Astrocyte (in vitro differentiated cells and primary cell): Measurements from ENCODE around the gene CNTF. TPM values are rescaled to one million over a fixed set of nuclear protein-coding genes. Genes with fewer than 3 reads are reported as not detected.

ENCODE experiments used
- DNase-seq: peaks from one replicate; pipeline ENCODE4 v3.0.0-alpha.2; 2010; ENCODE audit warnings: low read depth
- FAIRE-seq: peaks from 2 replicates; lab custom pipeline; 2011; peaks lifted over from hg19 to GRCh38; lab: Jason Lieb, UNC
- H2AFZ ChIP-seq: 2 replicates; pipeline ENCODE4 v1.6.0; 2012; ENCODE audit warnings: low read depth, low read length, inconsistent platforms
- H3K27ac ChIP-seq: 2 replicates; pipeline ENCODE4 v1.5.1; 2011; ENCODE audit warnings: low read depth, low read length, inconsistent platforms
- H3K27me3 ChIP-seq: 2 replicates; pipeline ENCODE4 v1.6.0; 2011; ENCODE audit warnings: low read length, inconsistent platforms; ENCODE audit not compliant: insufficient read depth
- H3K36me3 ChIP-seq: 2 replicates; pipeline ENCODE4 v1.5.1; 2011; ENCODE audit warnings: low read length, inconsistent platforms; ENCODE audit not compliant: insufficient read depth
- H3K4me1 ChIP-seq: 2 replicates; pipeline ENCODE4 v1.5.1; 2011; ENCODE audit warnings: low read length, inconsistent platforms; ENCODE audit not compliant: insufficient read depth
- H3K4me2 ChIP-seq: 2 replicates; pipeline ENCODE4 v1.6.0; 2012; ENCODE audit warnings: low read length, inconsistent platforms
- H3K4me3 ChIP-seq: 2 replicates; pipeline ENCODE4 v1.5.1; 2011; ENCODE audit warnings: low read depth, mild to moderate bottlenecking, low read length, inconsistent platforms; ENCODE audit not compliant: insufficient read depth
- H3K79me2 ChIP-seq: 2 replicates; pipeline ENCODE4 v1.6.0; 2012; ENCODE audit warnings: mild to moderate bottlenecking, low read length, inconsistent platforms; ENCODE audit not compliant: insufficient read depth
- H3K9ac ChIP-seq: 2 replicates; pipeline ENCODE4 v1.6.0; 2012; ENCODE audit warnings: mild to moderate bottlenecking, low read length, inconsistent platforms
- H3K9me3 ChIP-seq: 2 replicates; pipeline ENCODE4 v1.5.1; 2012; ENCODE audit warnings: low read depth, mild to moderate bottlenecking, low read length, inconsistent platforms; ENCODE audit not compliant: insufficient read depth
- H4K20me1 ChIP-seq: 2 replicates; pipeline ENCODE4 v1.6.0; 2012; ENCODE audit warnings: low read length, inconsistent platforms; ENCODE audit not compliant: insufficient read depth
- H3K27ac Mint-ChIP-seq: one replicate; pipeline ENCODE4 v1.8.0; 2021; ENCODE audit warnings: mild to moderate bottlenecking, mixed read lengths; ENCODE audit not compliant: unreplicated experiment
- H3K27me3 Mint-ChIP-seq: one replicate; pipeline ENCODE4 v1.8.0; 2021; ENCODE audit warnings: low read depth, mixed read lengths; ENCODE audit not compliant: unreplicated experiment
- H3K36me3 Mint-ChIP-seq: one replicate; pipeline ENCODE4 v1.8.0; 2021; ENCODE audit warnings: low read depth, mixed read lengths; ENCODE audit not compliant: unreplicated experiment
- H3K4me1 Mint-ChIP-seq: one replicate; pipeline ENCODE4 v1.8.0; 2021; ENCODE audit warnings: low read depth, mixed read lengths; ENCODE audit not compliant: unreplicated experiment
- H3K4me3 Mint-ChIP-seq: one replicate; pipeline ENCODE4 v1.8.0; 2021; ENCODE audit warnings: mild to moderate bottlenecking, moderate library complexity, mixed read lengths; ENCODE audit not compliant: unreplicated experiment
- H3K9me3 Mint-ChIP-seq: one replicate; pipeline ENCODE4 v1.8.0; 2021; ENCODE audit warnings: mild to moderate bottlenecking, mixed read lengths; ENCODE audit not compliant: unreplicated experiment
- CTCF ChIP-seq: IDR thresholded peaks from 2 replicates; pipeline ENCODE4 v1.5.1; 2011; ENCODE audit warnings: low read depth, mild to moderate bottlenecking, inconsistent platforms, low read length, moderate library complexity; ENCODE audit not compliant: insufficient read depth
- EZH2 ChIP-seq: IDR thresholded peaks from 2 replicates; pipeline ENCODE4 v1.6.1; 2012; ENCODE audit warnings: mild to moderate bottlenecking, low read length, inconsistent platforms; ENCODE audit not compliant: insufficient read depth
- total RNA-seq: library from RNA; stranded (reverse); gene quantifications from 2 replicates; pipeline ENCODE4 v1.2.1, GENCODE V29; 2021

CNTF gene
- total RNA-seq, 1 donor from 2014 or later, result 1.4 TPM

- Histone ChIP-seq H2AFZ (no peak overlapping the region), H3K4me3 (peak overlapping the region; percentile 79), H3K9ac (peak overlapping the region; percentile 98), H4K20me1 (peaks cover 34% of the 10 kb centered on the region), H3K27ac (peak overlapping the region; percentile 98), H3K36me3 (peaks cover 4% of the 10 kb centered on the region), H3K9me3 (no peaks in the 10 kb centered on the region), H3K79me2 (peaks cover 65% of the 10 kb centered on the region), H3K27me3 (no peaks in the 10 kb centered on the region), H3K4me1 (peaks cover 23% of the 10 kb centered on the region), H3K4me2 (peak overlapping the region; percentile 86)
- Mint-ChIP-seq H3K9me3 (no peaks in the 10 kb centered on the region), H3K4me1 (peaks cover 31% of the 10 kb centered on the region), H3K27me3 (no peaks in the 10 kb centered on the region), H3K36me3 (no peaks in the 10 kb centered on the region), H3K4me3 (peak overlapping the region; percentile 96), H3K27ac (peak overlapping the region; percentile 96)
- no peak for TF ChIP-seq EZH2
- no peak for TF ChIP-seq CTCF
- DNase-seq (no peak), FAIRE-seq (peak; percentile 49)
Observed at GRCh38 chr11:58580311-58580710, 42.2 kb upstream of the CNTF start.

- H3K27me3 ChIP-seq, result no peaks in the 10 kb centered on the region
- no peak overlapping the region for H2AFZ ChIP-seq
- H3K9me3 ChIP-seq, result no peaks in the 10 kb centered on the region
- FAIRE-seq (no peak), DNase-seq (no peak)
- H3K79me2 ChIP-seq, result peaks cover 81% of the 10 kb centered on the region
- peaks cover 8% of the 10 kb centered on the region for H3K36me3 ChIP-seq
- H3K4me1 Mint-ChIP-seq, result peaks cover 19% of the 10 kb centered on the region
- no peak overlapping the region for H3K4me3 ChIP-seq
- no peak overlapping the region for H3K27ac ChIP-seq
- no peaks in the 10 kb centered on the region for H3K9me3 Mint-ChIP-seq
- no peaks in the 10 kb centered on the region for H3K36me3 Mint-ChIP-seq
- H4K20me1 ChIP-seq, result peaks cover 46% of the 10 kb centered on the region
- H3K4me3 Mint-ChIP-seq, result peak overlapping the region; percentile 25
- H3K27me3 Mint-ChIP-seq, result no peaks in the 10 kb centered on the region
- TF ChIP-seq CTCF (no peak), EZH2 (no peak)
- no peak overlapping the region for H3K4me2 ChIP-seq
- no peak overlapping the region for H3K9ac ChIP-seq
- peaks cover 6% of the 10 kb centered on the region for H3K4me1 ChIP-seq
- no peak overlapping the region for H3K27ac Mint-ChIP-seq
Observed at GRCh38 chr11:58582437-58582836, 40.0 kb upstream of the CNTF start.

GRCh38 chr11:58586998-58587397 is 35.5 kb upstream of the CNTF start:
- Histone ChIP-seq H2AFZ (no peak overlapping the region), H3K4me2 (no peak overlapping the region), H3K27me3 (no peaks in the 10 kb centered on the region), H3K36me3 (peaks cover 4% of the 10 kb centered on the region), H3K4me1 (no peaks in the 10 kb centered on the region), H3K27ac (no peak overlapping the region), H3K79me2 (peaks cover 100% of the 10 kb centered on the region), H4K20me1 (peaks cover 51% of the 10 kb centered on the region), H3K9me3 (no peaks in the 10 kb centered on the region), H3K4me3 (no peak overlapping the region), H3K9ac (no peak overlapping the region)
- Mint-ChIP-seq H3K27ac (no peak overlapping the region), H3K36me3 (peaks cover 3% of the 10 kb centered on the region), H3K27me3 (no peaks in the 10 kb centered on the region), H3K4me1 (peaks cover 13% of the 10 kb centered on the region), H3K4me3 (no peak overlapping the region), H3K9me3 (no peaks in the 10 kb centered on the region)
- FAIRE-seq (no peak), DNase-seq (no peak)
- no peak for TF ChIP-seq EZH2
- no peak for TF ChIP-seq CTCF
